ENCODE results near the gene CFAP45.

GRCh38 chr1:159832309-159832708, 67.7 kb downstream of the CFAP45 start:
- no peak for TF ChIP-seq CTCF (IDR thresholded peaks at IDR 0.05)
- TF ChIP-seq POLR2A (IDR thresholded peaks at IDR 0.05): no peak
